Measurements from ENCODE around the gene FXYD2. TPM values are rescaled to one million over a fixed set of nuclear protein-coding genes. Genes with fewer than 3 reads are reported as not detected.

The FXYD2 gene
- total and polyA plus RNA-seq, 10 of the 15 experiments (the other 5 are each of a cell fraction or from before 2014, with no cell fraction given) = 1.2 to 4.5 (median 2.4) TPM

DNA sequence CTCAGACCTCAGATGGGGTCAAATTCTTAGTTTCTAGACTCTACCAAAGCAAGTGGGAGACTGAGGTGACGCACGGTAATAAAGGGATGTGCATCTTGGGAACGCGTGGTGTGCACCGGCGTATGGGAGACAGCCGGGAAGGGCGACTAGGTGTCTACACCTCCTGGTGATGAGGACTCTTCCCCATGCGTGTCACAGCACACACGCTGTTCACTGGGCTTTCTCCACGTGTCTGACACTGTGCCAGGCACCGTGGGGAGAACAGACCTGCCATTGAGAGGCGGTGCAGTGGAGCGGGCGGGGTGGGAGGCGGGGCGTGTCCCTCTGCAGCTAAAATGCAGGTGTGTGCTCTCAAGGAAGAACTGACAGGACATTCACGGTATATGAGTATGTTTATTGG is 46.6 kb upstream of the FXYD2 start:
- H3K4me2 ChIP-seq (ENCODE audit: control insufficient read depth, insufficient read depth) = no peak overlapping the region
- in situ Hi-C loops (cut with MboI) (no loop called here), intact Hi-C loops (cut with micrococcal nuclease; ENCODE audit: unreplicated experiment) (no loop called here)
- TF ChIP-seq HDAC6 (IDR thresholded peaks at IDR 0.05; ENCODE audit: unreplicated experiment) = no peak
- TF ChIP-seq, protein P1, sequence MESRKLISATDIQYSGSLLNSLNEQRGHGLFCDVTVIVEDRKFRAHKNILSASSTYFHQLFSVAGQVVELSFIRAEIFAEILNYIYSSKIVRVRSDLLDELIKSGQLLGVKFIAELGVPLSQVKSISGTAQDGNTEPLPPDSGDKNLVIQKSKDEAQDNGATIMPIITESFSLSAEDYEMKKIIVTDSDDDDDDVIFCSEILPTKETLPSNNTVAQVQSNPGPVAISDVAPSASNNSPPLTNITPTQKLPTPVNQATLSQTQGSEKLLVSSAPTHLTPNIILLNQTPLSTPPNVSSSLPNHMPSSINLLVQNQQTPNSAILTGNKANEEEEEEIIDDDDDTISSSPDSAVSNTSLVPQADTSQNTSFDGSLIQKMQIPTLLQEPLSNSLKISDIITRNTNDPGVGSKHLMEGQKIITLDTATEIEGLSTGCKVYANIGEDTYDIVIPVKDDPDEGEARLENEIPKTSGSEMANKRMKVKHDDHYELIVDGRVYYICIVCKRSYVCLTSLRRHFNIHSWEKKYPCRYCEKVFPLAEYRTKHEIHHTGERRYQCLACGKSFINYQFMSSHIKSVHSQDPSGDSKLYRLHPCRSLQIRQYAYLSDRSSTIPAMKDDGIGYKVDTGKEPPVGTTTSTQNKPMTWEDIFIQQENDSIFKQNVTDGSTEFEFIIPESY (IDR thresholded peaks at IDR 0.05) = no peak
- no peak for TF ChIP-seq IRF4 (IDR thresholded peaks at IDR 0.05; ENCODE audit: low read depth, low read length)
- TF ChIP-seq, protein P2, sequence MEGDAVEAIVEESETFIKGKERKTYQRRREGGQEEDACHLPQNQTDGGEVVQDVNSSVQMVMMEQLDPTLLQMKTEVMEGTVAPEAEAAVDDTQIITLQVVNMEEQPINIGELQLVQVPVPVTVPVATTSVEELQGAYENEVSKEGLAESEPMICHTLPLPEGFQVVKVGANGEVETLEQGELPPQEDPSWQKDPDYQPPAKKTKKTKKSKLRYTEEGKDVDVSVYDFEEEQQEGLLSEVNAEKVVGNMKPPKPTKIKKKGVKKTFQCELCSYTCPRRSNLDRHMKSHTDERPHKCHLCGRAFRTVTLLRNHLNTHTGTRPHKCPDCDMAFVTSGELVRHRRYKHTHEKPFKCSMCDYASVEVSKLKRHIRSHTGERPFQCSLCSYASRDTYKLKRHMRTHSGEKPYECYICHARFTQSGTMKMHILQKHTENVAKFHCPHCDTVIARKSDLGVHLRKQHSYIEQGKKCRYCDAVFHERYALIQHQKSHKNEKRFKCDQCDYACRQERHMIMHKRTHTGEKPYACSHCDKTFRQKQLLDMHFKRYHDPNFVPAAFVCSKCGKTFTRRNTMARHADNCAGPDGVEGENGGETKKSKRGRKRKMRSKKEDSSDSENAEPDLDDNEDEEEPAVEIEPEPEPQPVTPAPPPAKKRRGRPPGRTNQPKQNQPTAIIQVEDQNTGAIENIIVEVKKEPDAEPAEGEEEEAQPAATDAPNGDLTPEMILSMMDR (IDR thresholded peaks at IDR 0.05 in 2 of 3, conservative IDR thresholded peaks at IDR 0.05 in 1 of 3; ENCODE audit: control insufficient read depth in 2 of 3, extremely low read depth in 1 of 3, insufficient read depth in 1 of 3, low read depth in 3 of 3, low read length in 3 of 3) = no peak
- no peak for TF ChIP-seq CHD2 (IDR thresholded peaks at IDR 0.05; ENCODE audit: borderline replicate concordance, low read depth, low read length)
- no peak for TF ChIP-seq HDAC2 (IDR thresholded peaks at IDR 0.05)
- TF ChIP-seq, protein P3, sequence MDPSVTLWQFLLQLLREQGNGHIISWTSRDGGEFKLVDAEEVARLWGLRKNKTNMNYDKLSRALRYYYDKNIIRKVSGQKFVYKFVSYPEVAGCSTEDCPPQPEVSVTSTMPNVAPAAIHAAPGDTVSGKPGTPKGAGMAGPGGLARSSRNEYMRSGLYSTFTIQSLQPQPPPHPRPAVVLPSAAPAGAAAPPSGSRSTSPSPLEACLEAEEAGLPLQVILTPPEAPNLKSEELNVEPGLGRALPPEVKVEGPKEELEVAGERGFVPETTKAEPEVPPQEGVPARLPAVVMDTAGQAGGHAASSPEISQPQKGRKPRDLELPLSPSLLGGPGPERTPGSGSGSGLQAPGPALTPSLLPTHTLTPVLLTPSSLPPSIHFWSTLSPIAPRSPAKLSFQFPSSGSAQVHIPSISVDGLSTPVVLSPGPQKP (IDR thresholded peaks at IDR 0.05; ENCODE audit: low read depth, low read length) = no peak
- TF ChIP-seq GATAD2B (conservative IDR thresholded peaks at IDR 0.05; ENCODE audit: low read depth) = no peak
- no peak for TF ChIP-seq ESRRA (IDR thresholded peaks at IDR 0.05; ENCODE audit: low read length)
- TF ChIP-seq PAX5 (IDR thresholded peaks at IDR 0.05; ENCODE audit: borderline replicate concordance, low read depth, low read length) = no peak
- TF ChIP-seq, protein P4, sequence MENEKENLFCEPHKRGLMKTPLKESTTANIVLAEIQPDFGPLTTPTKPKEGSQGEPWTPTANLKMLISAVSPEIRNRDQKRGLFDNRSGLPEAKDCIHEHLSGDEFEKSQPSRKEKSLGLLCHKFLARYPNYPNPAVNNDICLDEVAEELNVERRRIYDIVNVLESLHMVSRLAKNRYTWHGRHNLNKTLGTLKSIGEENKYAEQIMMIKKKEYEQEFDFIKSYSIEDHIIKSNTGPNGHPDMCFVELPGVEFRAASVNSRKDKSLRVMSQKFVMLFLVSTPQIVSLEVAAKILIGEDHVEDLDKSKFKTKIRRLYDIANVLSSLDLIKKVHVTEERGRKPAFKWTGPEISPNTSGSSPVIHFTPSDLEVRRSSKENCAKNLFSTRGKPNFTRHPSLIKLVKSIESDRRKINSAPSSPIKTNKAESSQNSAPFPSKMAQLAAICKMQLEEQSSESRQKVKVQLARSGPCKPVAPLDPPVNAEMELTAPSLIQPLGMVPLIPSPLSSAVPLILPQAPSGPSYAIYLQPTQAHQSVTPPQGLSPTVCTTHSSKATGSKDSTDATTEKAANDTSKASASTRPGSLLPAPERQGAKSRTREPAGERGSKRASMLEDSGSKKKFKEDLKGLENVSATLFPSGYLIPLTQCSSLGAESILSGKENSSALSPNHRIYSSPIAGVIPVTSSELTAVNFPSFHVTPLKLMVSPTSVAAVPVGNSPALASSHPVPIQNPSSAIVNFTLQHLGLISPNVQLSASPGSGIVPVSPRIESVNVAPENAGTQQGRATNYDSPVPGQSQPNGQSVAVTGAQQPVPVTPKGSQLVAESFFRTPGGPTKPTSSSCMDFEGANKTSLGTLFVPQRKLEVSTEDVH (IDR thresholded peaks at IDR 0.05; ENCODE audit: low read depth, partially characterized antibody) = no peak
- no peak for TF ChIP-seq NFXL1 (IDR thresholded peaks at IDR 0.05; ENCODE audit: borderline replicate concordance)
- no peak for TF ChIP-seq MXI1 (IDR thresholded peaks at IDR 0.05; ENCODE audit: low read depth, low read length)
- TF ChIP-seq, protein P5, sequence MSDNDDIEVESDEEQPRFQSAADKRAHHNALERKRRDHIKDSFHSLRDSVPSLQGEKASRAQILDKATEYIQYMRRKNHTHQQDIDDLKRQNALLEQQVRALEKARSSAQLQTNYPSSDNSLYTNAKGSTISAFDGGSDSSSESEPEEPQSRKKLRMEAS (IDR thresholded peaks at IDR 0.05; ENCODE audit: low read depth, low read length) = no peak
- TF ChIP-seq KDM1A (IDR thresholded peaks at IDR 0.05; ENCODE audit: borderline replicate concordance) = no peak
- no peak for ATAC-seq
- peaks cover 9% of the 10 kb centered on the region in 2 experiments for H3K27me3 ChIP-seq (replicated peaks in 1 of 2; ENCODE audit: control insufficient read depth in 2 of 2, insufficient read depth in 2 of 2, low read length in 1 of 2)
- H3K79me2 ChIP-seq (ENCODE audit: control insufficient read depth, insufficient read depth, low read length) = no peaks in the 10 kb centered on the region
- RAD21 ChIA-PET (ENCODE audit: unreplicated experiment) = no interaction called here
- BruUV-seq (replicated peaks) = no TSS peak
- no peaks in the 10 kb centered on the region for H3K9me3 ChIP-seq (replicated peaks; ENCODE audit: control insufficient read depth, insufficient read depth, low read length)
- H3K36me3 ChIP-seq (ENCODE audit: control insufficient read depth in 2 of 2, insufficient read depth in 2 of 2, low read length in 1 of 2) = no peaks in the 10 kb centered on the region
- no peaks in the 10 kb centered on the region for H3K4me1 ChIP-seq (ENCODE audit: control insufficient read depth, insufficient read depth, low read length)
- 57% methylated on average over 18 of the region's 18 CpGs for WGBS (ENCODE audit: insufficient coverage, insufficient replicate concordance, low lambda C conversion rate, missing lambda C conversion rate)
- no peak overlapping the region for H3K27ac ChIP-seq (ENCODE audit: control insufficient read depth, insufficient read depth)
- DNase-seq (ENCODE audit: low read depth, low spot score) = no peak
- H3K9ac ChIP-seq (ENCODE audit: control insufficient read depth, insufficient read depth, low read length) = no peak overlapping the region
- SMC1A ChIA-PET (ENCODE audit: uncharacterized antibody, unreplicated experiment) = no interaction called here
- POLR2A ChIA-PET = no interaction called here
- H4K20me1 ChIP-seq (ENCODE audit: control insufficient read depth, insufficient read depth) = no peaks in the 10 kb centered on the region
- H2AFZ ChIP-seq (ENCODE audit: control insufficient read depth, low read depth, low read length) = no peak overlapping the region
- CTCF ChIA-PET = interaction anchor here (1.7 kb wide), 2 partner anchors 21 to 182 kb away, joined by 4 to 5 read pairs; no protein-coding TSS in a partner anchor
- no peak overlapping the region for H3K4me3 ChIP-seq
- FAIRE-seq = no peak
